K562 (cell line): ENCODE data around the gene MICAL2. TPM values are rescaled to one million over a fixed set of nuclear protein-coding genes. Genes with fewer than 3 reads are reported as not detected.
A peak's percentile ranks its signal among the peaks of the same experiment; 100 is the strongest.

Experiments
- ATAC-seq: fragments of 200-7000 bp; cut with Tn5 transposase; 3 replicates; pipeline ENCODE4 v1.9.1; 2020; ENCODE audit warnings: moderate library complexity
- BruUV-seq: library from RNA; stranded (reverse); fragments of 400-500 nt; replicated peaks from 2 replicates; lab custom pipeline; 2021; lab: Mats Ljungman, UMichigan
- CTCF ChIA-PET: fragments of 300-600 bp; formaldehyde crosslinking; extraction: SDS; loops from one replicate; lab custom pipeline; 2021; ENCODE audit warnings: low intra/inter-chr PET ratio; lab: Yijun Ruan, JAX
- POLR2A ChIA-PET: fragments of 300-600, 350-650 bp; sonication (Branson Sonifier 250); formaldehyde crosslinking; extraction: SDS; loops from one replicate; lab custom pipeline; 2021; ENCODE audit warnings: antibody characterized with exemption, inconsistent platforms; lab: Yijun Ruan, JAX
- DNase-seq, 4 experiments: peaks; one replicate each; pipeline versions ENCODE4 v3.0.0 to v3.0.0-alpha.2; 2011 to 2018; ENCODE audit warnings: low spot score in 3 of 4, mixed read lengths in 3 of 4; ENCODE audit errors: extremely low read depth in 1 of 4
- FAIRE-seq: peaks from 2 replicates; lab custom pipeline; 2011; peaks lifted over from hg19 to GRCh38; lab: Jason Lieb, UNC
- H2AFZ ChIP-seq: 2 replicates; pipeline ENCODE4 v1.6.0; 2011; ENCODE audit warnings: low read depth, low read length, control low read depth, inconsistent platforms
- H3K27ac ChIP-seq: fragments of 200-600 bp; 3 replicates; pipeline ENCODE4 v1.8.0; 2011; ENCODE audit warnings: low read depth, mild to moderate bottlenecking, control low read depth, inconsistent platforms, low read length, moderate library complexity, mixed read lengths; ENCODE audit errors: extremely low read depth
- H3K27me3 ChIP-seq, 2 experiments: fragments of 300-600 bp in 1 of 2; 2 replicates in 1 of 2; 3 replicates in 1 of 2; pipeline versions ENCODE4 v1.6.0 to v1.8.0; 2011; ENCODE audit warnings: inconsistent platforms in 2 of 2, low read length in 2 of 2, mild to moderate bottlenecking in 1 of 2, mixed read lengths in 1 of 2, moderate library complexity in 1 of 2; ENCODE audit not compliant: control insufficient read depth in 2 of 2, insufficient read depth in 2 of 2
- H3K36me3 ChIP-seq: fragments of 300-600 bp; 3 replicates; pipeline ENCODE4 v1.8.0; 2011; ENCODE audit warnings: mild to moderate bottlenecking, low read length, inconsistent platforms; ENCODE audit not compliant: control insufficient read depth, insufficient read depth
- H3K4me1 ChIP-seq, 2 experiments: fragments of 200-600 bp in 1 of 2; replicated peaks in 1 of 2; 2 replicates in 1 of 2; 3 replicates in 1 of 2; pipeline versions ENCODE4 v1.5.1 to v1.8.0; 2011; ENCODE audit warnings: inconsistent platforms in 2 of 2, low read length in 2 of 2, mild to moderate bottlenecking in 1 of 2, mixed read lengths in 1 of 2, moderate library complexity in 1 of 2; ENCODE audit not compliant: control insufficient read depth in 2 of 2, insufficient read depth in 2 of 2
- H3K4me2 ChIP-seq: 2 replicates; pipeline ENCODE4 v1.6.1; 2011; ENCODE audit warnings: low read length, control low read depth, inconsistent platforms, mixed read lengths; ENCODE audit not compliant: insufficient read depth
- H3K4me3 ChIP-seq: fragments of 200-600 bp; sonication (generic), shearing (Covaris generic); 2 replicates; pipeline ENCODE4 v1.5.1; 2016; ENCODE audit warnings: control low read depth, inconsistent platforms
- H3K79me2 ChIP-seq: fragments of 200-600 bp; 3 replicates; pipeline ENCODE4 v1.8.0; 2011; ENCODE audit warnings: low read length, inconsistent platforms; ENCODE audit not compliant: control insufficient read depth, insufficient read depth
- H3K9ac ChIP-seq, 2 experiments: 2 replicates each; pipeline versions ENCODE4 v1.6.0 to v1.6.1; 2011; ENCODE audit warnings: low read depth in 2 of 2, low read length in 2 of 2, control low read depth in 1 of 2, inconsistent platforms in 1 of 2, mild to moderate bottlenecking in 1 of 2, mixed read lengths in 1 of 2; ENCODE audit not compliant: insufficient read depth in 1 of 2
- H3K9me1 ChIP-seq: one replicate; pipeline ENCODE4 v1.6.0; 2011; ENCODE audit warnings: inconsistent platforms, mild to moderate bottlenecking, low read length, moderate library complexity; ENCODE audit not compliant: control insufficient read depth, insufficient read depth
- H3K9me3 ChIP-seq: replicated peaks from 2 replicates; pipeline ENCODE4 v1.5.1; 2011; ENCODE audit warnings: low read depth, low read length, inconsistent platforms; ENCODE audit not compliant: control insufficient read depth, insufficient read depth
- H4K20me1 ChIP-seq: replicated peaks from 2 replicates; pipeline ENCODE4 v1.6.1; 2011; ENCODE audit warnings: low read length, inconsistent platforms, mixed read lengths; ENCODE audit not compliant: control insufficient read depth, insufficient read depth
- CBX5 ChIP-seq: IDR thresholded peaks from 2 replicates; pipeline ENCODE4 v1.6.1; 2014; ENCODE audit warnings: low read depth, borderline replicate concordance
- ETS1 ChIP-seq: conservative IDR thresholded peaks from 2 replicates; pipeline ENCODE4 v1.6.1; 2011; ENCODE audit warnings: low read depth, mild to moderate bottlenecking, low read length; ENCODE audit not compliant: control insufficient read depth
- HMG20A ChIP-seq: fragments of 450-650 bp; formaldehyde crosslinking; conservative IDR thresholded peaks from 2 replicates; pipeline ENCODE4 v1.4.0; 2020; ENCODE audit warnings: mild to moderate bottlenecking, mixed read lengths
- POLR2A ChIP-seq: fragments of 450-650 bp; conservative IDR thresholded peaks from 2 replicates; pipeline ENCODE4 v1.6.1; 2016
- ZNF398 ChIP-seq: fragments of 250-450 bp; sonication (Bioruptor Pico); IDR thresholded peaks from 2 replicates; pipeline ENCODE4 v1.8.0; 2021; ENCODE audit warnings: moderate library complexity, mild to moderate bottlenecking, inconsistent platforms
- WGBS: fragments of 100-300 bp; shearing (Covaris generic); methylation state at CpG from one replicate; pipeline ENCODE4 v1.1.6; 2016; ENCODE audit warnings: low coverage, mixed read lengths; ENCODE audit not compliant: insufficient coverage; ENCODE audit errors: missing lambda C conversion rate; 5-methylcytosine and 5-hydroxymethylcytosine counted together
- in situ Hi-C: fragments of 300-500 bp; cut with MboI; formaldehyde crosslinking; loops from 4 replicates; pipeline ENCODE4 v1.15.0; 2018; ENCODE audit warnings: inconsistent platforms, mixed read lengths
- intact Hi-C: fragments of 100-400 bp; cut with micrococcal nuclease; formaldehyde crosslinking; loops from 2 replicates; pipeline ENCODE4 v1.14.2; 2022
- polyA plus RNA-seq, 8 experiments: library from polyadenylated mRNA; depleted of rRNA in 4 of 8; stranded (reverse) in 5 of 8; unstranded in 3 of 8; fragments of >200 nt; fragmentation: Nextera tagmentation in 2 of 8; fragmentation: Illumina TruSeq in 1 of 8; extraction: Ambion mirVana in 2 of 8; extraction: Trizol in 1 of 8; gene quantifications; 2 replicates each; pipeline versions ENCODE4 v1.2.1 to v1.2.3, GENCODE V29; 2011 to 2014; ENCODE audit warnings: inconsistent platforms in 1 of 8, missing spikeins in 1 of 8
- total RNA-seq, 7 experiments: library from RNA; depleted of rRNA in 6 of 7; stranded (reverse); fragments of >200 nt in 6 of 7; fragmentation: Illumina TruSeq in 2 of 7; extraction: Trizol in 2 of 7; gene quantifications; 2 replicates each; pipeline versions ENCODE4 v1.2.1 to v1.2.3, GENCODE V29; 2011 to 2021; ENCODE audit warnings: low replicate concordance in 1 of 7
- TF ChIP-seq, protein P1 (sequence below): sonication (generic); formaldehyde crosslinking; IDR thresholded peaks from 2 replicates; pipeline ENCODE4 v1.8.0; 2022; ENCODE audit warnings: missing genetic modification reagents, mild to moderate bottlenecking, moderate library complexity, borderline replicate concordance
- TF ChIP-seq, protein P2 (sequence below): sonication (generic); formaldehyde crosslinking; IDR thresholded peaks from 2 replicates; pipeline ENCODE4 v1.8.0; 2022; ENCODE audit warnings: mild to moderate bottlenecking, missing genetic modification reagents

MICAL2 gene
- total and polyA plus RNA-seq, 9 of the 15 experiments (the other 6 are each of a cell fraction or from before 2014, with no cell fraction given): 4.7 to 64.2 (median 33.6) TPM

DNA sequence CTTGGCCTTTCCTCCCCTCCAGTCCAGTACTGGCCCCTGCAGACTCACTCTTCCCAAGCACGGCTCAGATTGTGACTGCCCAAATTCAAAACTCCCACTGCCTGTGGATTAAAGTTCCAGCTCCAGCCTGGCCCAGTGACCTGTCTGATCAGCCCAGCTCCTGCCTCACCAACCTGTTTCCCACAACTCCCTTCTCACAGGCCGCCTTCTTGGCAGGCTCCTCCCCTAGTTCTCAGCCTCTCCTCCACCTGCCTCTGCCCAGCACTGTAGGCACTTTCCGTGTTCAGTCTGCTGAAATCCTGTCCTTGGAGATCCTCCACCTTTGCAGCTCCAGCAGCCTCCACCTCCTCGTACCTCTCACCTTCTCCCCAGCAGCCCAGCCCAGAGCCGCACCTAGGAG lies 68.6 kb downstream of the MICAL2 start:
- no peak for TF ChIP-seq HMG20A (CRISPR knock-in tag)
- TF ChIP-seq ETS1: no peak
- TF ChIP-seq, protein P1, sequence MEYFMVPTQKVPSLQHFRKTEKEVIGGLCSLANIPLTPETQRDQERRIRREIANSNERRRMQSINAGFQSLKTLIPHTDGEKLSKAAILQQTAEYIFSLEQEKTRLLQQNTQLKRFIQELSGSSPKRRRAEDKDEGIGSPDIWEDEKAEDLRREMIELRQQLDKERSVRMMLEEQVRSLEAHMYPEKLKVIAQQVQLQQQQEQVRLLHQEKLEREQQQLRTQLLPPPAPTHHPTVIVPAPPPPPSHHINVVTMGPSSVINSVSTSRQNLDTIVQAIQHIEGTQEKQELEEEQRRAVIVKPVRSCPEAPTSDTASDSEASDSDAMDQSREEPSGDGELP (CRISPR knock-in tag): no peak
- TF ChIP-seq POLR2A: no peak
- TF ChIP-seq ZNF398 (CRISPR knock-in tag): no peak
- TF ChIP-seq, protein P2, sequence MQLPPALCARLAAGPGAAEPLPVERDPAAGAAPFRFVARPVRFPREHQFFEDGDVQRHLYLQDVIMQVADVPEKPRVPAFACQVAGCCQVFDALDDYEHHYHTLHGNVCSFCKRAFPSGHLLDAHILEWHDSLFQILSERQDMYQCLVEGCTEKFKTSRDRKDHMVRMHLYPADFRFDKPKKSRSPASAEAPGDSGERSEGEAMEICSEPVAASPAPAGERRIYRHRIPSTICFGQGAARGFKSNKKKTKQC (CRISPR knock-in tag): no peak
- no peak for TF ChIP-seq CBX5
- H3K27me3 ChIP-seq: no peaks in the 10 kb centered on the region
- intact Hi-C loops (no loop called here), in situ Hi-C loops (no loop called here)
- H3K9me1 ChIP-seq: no peaks in the 10 kb centered on the region
- peaks cover 20% of the 10 kb centered on the region; the same call in 2 of the 3 replicates for H3K79me2 ChIP-seq
- H3K4me2 ChIP-seq: no peak overlapping the region; the same call in 1 of the 2 replicates
- no TSS peak for BruUV-seq
- ChIA-PET POLR2A (interaction anchor here (1.0 to 1.7 kb wide), 3 partner anchors 12 to 25 kb away, joined by 3 to 5 read pairs (median 4); no protein-coding TSS in a partner anchor), CTCF (no interaction called here)
- DNase-seq: no peak
- H3K4me1 ChIP-seq: peaks cover 39 to 67% of the 10 kb centered on the region in 2 experiments
- FAIRE-seq: no peak
- H4K20me1 ChIP-seq: 0 out of 2 replicates have a peak, but pooled peaks cover 4% of the 10 kb centered on the region
- WGBS: 55% methylated on average over 5 of the region's 5 CpGs
- no peak overlapping the region for H2AFZ ChIP-seq
- H3K27ac ChIP-seq: no peak overlapping the region
- H3K9ac ChIP-seq: peak overlapping the region in 1 of 2 experiments; percentile 84; a peak in 2 of 4 replicates
- no peak overlapping the region for H3K4me3 ChIP-seq
- no peaks in the 10 kb centered on the region for H3K9me3 ChIP-seq
- no peaks in the 10 kb centered on the region; the same call in 1 of the 3 replicates for H3K36me3 ChIP-seq
- ATAC-seq: peak; percentile 38
